ENCODE data around the gene CST8.

Gene CST8

GRCh38 chr20:23476015-23476754, 14.7 kb upstream of the CST8 start:
- no peak for DNase-seq

- no peak for DNase-seq
These were observed 13.7 kb upstream of the CST8 start for GRCh38 chr20:23477223-23477622.

- DNase-seq, result no peak
These were observed 11.9 kb upstream of the CST8 start for GRCh38 chr20:23479043-23479442.

GRCh38 chr20:23482138-23482537, 8.8 kb upstream of the CST8 start:
- no peak for DNase-seq

GRCh38 chr20:23484081-23484480, 6.8 kb upstream of the CST8 start:
- no peak for DNase-seq

- no peak for DNase-seq
These were observed 2.4 kb upstream of the CST8 start for GRCh38 chr20:23488470-23488869.

GRCh38 chr20:23488996-23489395, 1.9 kb upstream of the CST8 start:
- no peak for DNase-seq

GRCh38 chr20:23492292-23492691, 1.4 kb downstream of the CST8 start:
- DNase-seq, result no peak

GRCh38 chr20:23493172-23493772, 2.4 kb downstream of the CST8 start:
- no peak for DNase-seq

GRCh38 chr20:23497536-23497935, 6.6 kb downstream of the CST8 start:
- DNase-seq, result no peak

GRCh38 chr20:23501926-23502325, 11.0 kb downstream of the CST8 start:
- DNase-seq, result no peak

GRCh38 chr20:23503649-23504048, 12.7 kb downstream of the CST8 start:
- no peak for DNase-seq

- no peak for DNase-seq
These were observed 16.4 kb downstream of the CST8 start for GRCh38 chr20:23507346-23507745.

GRCh38 chr20:23508449-23509229, 17.7 kb downstream of the CST8 start:
- peak; percentile 60 for DNase-seq

- peak; percentile 57 for DNase-seq
These were observed 18.5 kb downstream of the CST8 start for GRCh38 chr20:23509247-23509913.

- DNase-seq, result no peak
These were observed 19.2 kb downstream of the CST8 start for GRCh38 chr20:23510000-23510590.

- DNase-seq, result no peak
These were observed 22.2 kb downstream of the CST8 start for GRCh38 chr20:23513164-23513563.

- no peak for DNase-seq
These were observed 23.9 kb downstream of the CST8 start for GRCh38 chr20:23514848-23515247.

GRCh38 chr20:23515250-23515939, 24.5 kb downstream of the CST8 start:
- DNase-seq, result no peak

GRCh38 chr20:23517719-23518118, 26.8 kb downstream of the CST8 start:
- no peak for DNase-seq

GRCh38 chr20:23519556-23519955, 28.6 kb downstream of the CST8 start:
- no peak for DNase-seq

GRCh38 chr20:23520185-23520584, 29.3 kb downstream of the CST8 start:
- DNase-seq, result peak; percentile 26

Measured in right kidney (tissue), 1 donor.